Measurements from ENCODE around the gene DMTF1. TPM values are rescaled to one million over a fixed set of nuclear protein-coding genes. Genes with fewer than 3 reads are reported as not detected.

DMTF1 gene
- total and polyA plus RNA-seq, 10 of the 15 experiments (the other 5 are each of a cell fraction or from before 2014, with no cell fraction given): 24.3 to 191 (median 72.0) TPM

DNA sequence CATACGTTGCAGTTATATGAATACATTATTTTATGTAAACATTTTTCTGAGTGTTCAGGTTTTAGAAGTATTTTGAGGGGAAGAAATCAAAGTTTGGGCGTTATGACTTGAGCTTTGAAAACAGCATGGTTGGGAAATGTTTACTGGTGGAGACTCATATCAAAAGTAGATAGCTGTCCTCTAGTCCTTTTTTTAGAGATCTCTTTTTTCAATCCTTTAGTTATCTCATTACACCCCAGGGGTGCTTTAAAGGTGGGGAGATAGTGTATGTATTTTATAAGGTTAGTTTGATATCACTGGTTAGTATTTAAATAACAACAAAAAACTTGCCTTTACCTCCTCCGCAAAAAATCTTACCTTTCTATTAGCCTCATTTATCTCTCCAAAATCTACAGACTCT lies 2.3 kb downstream of the DMTF1 start:
- ChIA-PET POLR2A (interaction anchor here (0.7 to 10.2 kb wide), 6 partner anchors 8 to 69 kb away, joined by 3 to 215 read pairs (median 4); partner anchors contain the start of gene TMEM243), CTCF (interaction anchor here (1.0 to 6.8 kb wide), 12 partner anchors 10 to 83 kb away, joined by 3 to 24 read pairs (median 4); partner anchors contain the start of gene TMEM243), SMC1A (ENCODE audit: uncharacterized antibody, unreplicated experiment) (interaction anchor here (0.8 to 7.7 kb wide), 15 partner anchors 9 to 213 kb away, joined by 3 to 112 read pairs (median 5); partner anchors contain the start of gene TMEM243), RAD21 (ENCODE audit: unreplicated experiment) (interaction anchor here (1.0 to 6.0 kb wide), 6 partner anchors 12 to 190 kb away, joined by 3 to 153 read pairs (median 6); partner anchors contain the start of gene TMEM243)
- Histone ChIP-seq H3K27me3 (replicated peaks in 1 of 2; ENCODE audit: control insufficient read depth in 2 of 2, insufficient read depth in 2 of 2, low read length in 1 of 2) (no peaks in the 10 kb centered on the region), H3K79me2 (ENCODE audit: control insufficient read depth, insufficient read depth, low read length) (peaks cover 80% of the 10 kb centered on the region), H3K4me3 (peak overlapping the region; percentile 91), H3K9ac (ENCODE audit: control insufficient read depth, insufficient read depth, low read length) (peak overlapping the region; percentile 97), H3K36me3 (ENCODE audit: control insufficient read depth in 2 of 2, insufficient read depth in 2 of 2, low read length in 1 of 2) (peaks cover 0 to 6% of the 10 kb centered on the region in 2 experiments; a peak in 1 of 4 replicates), H2AFZ (ENCODE audit: control insufficient read depth, low read depth, low read length) (no peak overlapping the region), H3K4me2 (ENCODE audit: control insufficient read depth, insufficient read depth) (peak overlapping the region; percentile 72), H3K9me3 (replicated peaks; ENCODE audit: control insufficient read depth, insufficient read depth, low read length) (no peaks in the 10 kb centered on the region), H3K27ac (ENCODE audit: control insufficient read depth, insufficient read depth) (peak overlapping the region; percentile 99), H3K4me1 (ENCODE audit: control insufficient read depth, insufficient read depth, low read length) (peaks cover 6% of the 10 kb centered on the region; the same call in 1 of the 2 replicates), H4K20me1 (ENCODE audit: control insufficient read depth, insufficient read depth) (no peaks in the 10 kb centered on the region; the same call in 1 of the 2 replicates)
- intact Hi-C loops (cut with micrococcal nuclease; ENCODE audit: unreplicated experiment) (loop anchor here (5.0 to 10.0 kb wide), 4 partner anchors 263 to 1060 kb away; partner anchors contain the start of genes DBF4 and SLC25A40), in situ Hi-C loops (cut with MboI) (no loop called here)
- DNase-seq (ENCODE audit: low read depth, low spot score) (no peak), FAIRE-seq (no peak), ATAC-seq (no peak)
- 0% methylated on average over 3 of the region's 3 CpGs for WGBS (ENCODE audit: insufficient coverage, insufficient replicate concordance, low lambda C conversion rate, missing lambda C conversion rate)
- BruUV-seq (replicated peaks): no TSS peak
- TF ChIP-seq JUNB (IDR thresholded peaks at IDR 0.05) (peak; percentile 61; the same call in 1 of the 2 replicates), JUND (IDR thresholded peaks at IDR 0.05; ENCODE audit: low read depth, low read length) (no peak), SPI1 (IDR thresholded peaks at IDR 0.05; ENCODE audit: borderline replicate concordance, insufficient read depth, low read depth, low read length) (no peak), MTA3 (IDR thresholded peaks at IDR 0.05; ENCODE audit: borderline replicate concordance, low read length) (no peak), CEBPB (IDR thresholded peaks at IDR 0.05; ENCODE audit: borderline replicate concordance in 1 of 2, low read depth in 2 of 2, low read length in 2 of 2) (no peak)

Data from GM12878 (cell line).